ENCODE measurements around the gene CORO2A.

CORO2A gene

GRCh38 chr9:98164912-98165311 lies 27.5 kb downstream of the CORO2A start:
- Histone ChIP-seq H3K36me3 (ENCODE audit: control insufficient read depth, insufficient read depth, low read length, severe bottlenecking) (no peaks in the 10 kb centered on the region), H3K9me3 (ENCODE audit: control insufficient read depth, low read length) (no peaks in the 10 kb centered on the region), H3K4me1 (ENCODE audit: control insufficient read depth, insufficient read depth, low read length) (no peaks in the 10 kb centered on the region), H3K9ac (ENCODE audit: low read length) (no peak overlapping the region), H3K27me3 (replicated peaks; ENCODE audit: control insufficient read depth, insufficient read depth, low read length) (peaks cover 13% of the 10 kb centered on the region), H3K4me3 (ENCODE audit: low read length) (no peak overlapping the region)
- DNase-seq (ENCODE audit: low read depth) = no peak

- no peak overlapping the region for H3K4me3 ChIP-seq (ENCODE audit: low read length)
- H3K36me3 ChIP-seq (ENCODE audit: control insufficient read depth, insufficient read depth, low read length, severe bottlenecking) = no peaks in the 10 kb centered on the region
- no peak for DNase-seq (ENCODE audit: low read depth)
- H3K9ac ChIP-seq (ENCODE audit: low read length) = no peak overlapping the region
- no peaks in the 10 kb centered on the region for H3K4me1 ChIP-seq (ENCODE audit: control insufficient read depth, insufficient read depth, low read length)
- H3K9me3 ChIP-seq (ENCODE audit: control insufficient read depth, low read length) = no peaks in the 10 kb centered on the region
- H3K27me3 ChIP-seq (replicated peaks; ENCODE audit: control insufficient read depth, insufficient read depth, low read length) = peaks cover 13% of the 10 kb centered on the region
These were observed 29.8 kb downstream of the CORO2A start for GRCh38 chr9:98162613-98163012.

- Histone ChIP-seq H3K4me3 (ENCODE audit: low read length) (no peak overlapping the region), H3K4me1 (ENCODE audit: control insufficient read depth, insufficient read depth, low read length) (no peaks in the 10 kb centered on the region), H3K27me3 (replicated peaks; ENCODE audit: control insufficient read depth, insufficient read depth, low read length) (peaks cover 13% of the 10 kb centered on the region), H3K9ac (ENCODE audit: low read length) (no peak overlapping the region), H3K36me3 (ENCODE audit: control insufficient read depth, insufficient read depth, low read length, severe bottlenecking) (no peaks in the 10 kb centered on the region), H3K9me3 (ENCODE audit: control insufficient read depth, low read length) (no peaks in the 10 kb centered on the region)
- DNase-seq (ENCODE audit: low read depth) = no peak
These were observed 30.6 kb downstream of the CORO2A start for GRCh38 chr9:98161851-98162250.

- no peaks in the 10 kb centered on the region for H3K9me3 ChIP-seq (ENCODE audit: control insufficient read depth, low read length)
- no peaks in the 10 kb centered on the region for H3K36me3 ChIP-seq (ENCODE audit: control insufficient read depth, insufficient read depth, low read length, severe bottlenecking)
- no peak overlapping the region for H3K9ac ChIP-seq (ENCODE audit: low read length)
- H3K4me3 ChIP-seq (ENCODE audit: low read length) = no peak overlapping the region
- no peak for DNase-seq (ENCODE audit: low read depth)
- H3K27me3 ChIP-seq (replicated peaks; ENCODE audit: control insufficient read depth, insufficient read depth, low read length) = peaks cover 13% of the 10 kb centered on the region
- H3K4me1 ChIP-seq (ENCODE audit: control insufficient read depth, insufficient read depth, low read length) = no peaks in the 10 kb centered on the region
These were observed 32.6 kb downstream of the CORO2A start for GRCh38 chr9:98159790-98160189.

GRCh38 chr9:98159301-98159700 lies 33.1 kb downstream of the CORO2A start:
- Histone ChIP-seq H3K9ac (ENCODE audit: low read length) (no peak overlapping the region), H3K9me3 (ENCODE audit: control insufficient read depth, low read length) (no peaks in the 10 kb centered on the region), H3K27me3 (replicated peaks; ENCODE audit: control insufficient read depth, insufficient read depth, low read length) (peaks cover 13% of the 10 kb centered on the region), H3K4me3 (ENCODE audit: low read length) (no peak overlapping the region), H3K36me3 (ENCODE audit: control insufficient read depth, insufficient read depth, low read length, severe bottlenecking) (no peaks in the 10 kb centered on the region), H3K4me1 (ENCODE audit: control insufficient read depth, insufficient read depth, low read length) (no peaks in the 10 kb centered on the region)
- no peak for DNase-seq (ENCODE audit: low read depth)

GRCh38 chr9:98158071-98158831 lies 34.2 kb downstream of the CORO2A start:
- Histone ChIP-seq H3K4me1 (ENCODE audit: control insufficient read depth, insufficient read depth, low read length) (no peaks in the 10 kb centered on the region), H3K9ac (ENCODE audit: low read length) (no peak overlapping the region), H3K36me3 (ENCODE audit: control insufficient read depth, insufficient read depth, low read length, severe bottlenecking) (no peaks in the 10 kb centered on the region), H3K9me3 (ENCODE audit: control insufficient read depth, low read length) (no peaks in the 10 kb centered on the region), H3K27me3 (replicated peaks; ENCODE audit: control insufficient read depth, insufficient read depth, low read length) (peaks cover 13% of the 10 kb centered on the region), H3K4me3 (ENCODE audit: low read length) (no peak overlapping the region)
- DNase-seq (ENCODE audit: low read depth) = no peak

GRCh38 chr9:98157372-98157771 lies 35.1 kb downstream of the CORO2A start:
- no peaks in the 10 kb centered on the region for H3K9me3 ChIP-seq (ENCODE audit: control insufficient read depth, low read length)
- no peaks in the 10 kb centered on the region for H3K4me1 ChIP-seq (ENCODE audit: control insufficient read depth, insufficient read depth, low read length)
- no peak for DNase-seq (ENCODE audit: low read depth)
- H3K27me3 ChIP-seq (replicated peaks; ENCODE audit: control insufficient read depth, insufficient read depth, low read length) = peaks cover 8% of the 10 kb centered on the region
- H3K4me3 ChIP-seq (ENCODE audit: low read length) = no peak overlapping the region
- no peaks in the 10 kb centered on the region for H3K36me3 ChIP-seq (ENCODE audit: control insufficient read depth, insufficient read depth, low read length, severe bottlenecking)
- H3K9ac ChIP-seq (ENCODE audit: low read length) = no peak overlapping the region

GRCh38 chr9:98154678-98155077 lies 37.8 kb downstream of the CORO2A start:
- no peaks in the 10 kb centered on the region for H3K4me1 ChIP-seq (ENCODE audit: control insufficient read depth, insufficient read depth, low read length)
- no peak overlapping the region for H3K4me3 ChIP-seq (ENCODE audit: low read length)
- no peaks in the 10 kb centered on the region for H3K36me3 ChIP-seq (ENCODE audit: control insufficient read depth, insufficient read depth, low read length, severe bottlenecking)
- H3K9ac ChIP-seq (ENCODE audit: low read length) = no peak overlapping the region
- H3K27me3 ChIP-seq (replicated peaks; ENCODE audit: control insufficient read depth, insufficient read depth, low read length) = no peaks in the 10 kb centered on the region
- no peaks in the 10 kb centered on the region for H3K9me3 ChIP-seq (ENCODE audit: control insufficient read depth, low read length)
- DNase-seq (ENCODE audit: low read depth) = no peak

- no peak for DNase-seq (ENCODE audit: low read depth)
- peaks cover 2% of the 10 kb centered on the region for H3K27me3 ChIP-seq (replicated peaks; ENCODE audit: control insufficient read depth, insufficient read depth, low read length)
- H3K9me3 ChIP-seq (ENCODE audit: control insufficient read depth, low read length) = no peaks in the 10 kb centered on the region
- no peaks in the 10 kb centered on the region for H3K36me3 ChIP-seq (ENCODE audit: control insufficient read depth, insufficient read depth, low read length, severe bottlenecking)
- no peak overlapping the region for H3K9ac ChIP-seq (ENCODE audit: low read length)
- no peaks in the 10 kb centered on the region for H3K4me1 ChIP-seq (ENCODE audit: control insufficient read depth, insufficient read depth, low read length)
- H3K4me3 ChIP-seq (ENCODE audit: low read length) = no peak overlapping the region
These were observed 39.9 kb downstream of the CORO2A start for GRCh38 chr9:98152526-98152925.

- Histone ChIP-seq H3K9ac (ENCODE audit: low read length) (no peak overlapping the region), H3K4me3 (ENCODE audit: low read length) (no peak overlapping the region), H3K36me3 (ENCODE audit: control insufficient read depth, insufficient read depth, low read length, severe bottlenecking) (no peaks in the 10 kb centered on the region), H3K9me3 (ENCODE audit: control insufficient read depth, low read length) (no peaks in the 10 kb centered on the region), H3K27me3 (replicated peaks; ENCODE audit: control insufficient read depth, insufficient read depth, low read length) (peaks cover 2% of the 10 kb centered on the region), H3K4me1 (ENCODE audit: control insufficient read depth, insufficient read depth, low read length) (peaks cover 9% of the 10 kb centered on the region)
- DNase-seq (ENCODE audit: low read depth) = no peak
These were observed 41.7 kb downstream of the CORO2A start for GRCh38 chr9:98150721-98151120.

GRCh38 chr9:98150164-98150563 lies 42.3 kb downstream of the CORO2A start:
- DNase-seq (ENCODE audit: low read depth) = no peak
- Histone ChIP-seq H3K36me3 (ENCODE audit: control insufficient read depth, insufficient read depth, low read length, severe bottlenecking) (no peaks in the 10 kb centered on the region), H3K27me3 (replicated peaks; ENCODE audit: control insufficient read depth, insufficient read depth, low read length) (peaks cover 4% of the 10 kb centered on the region), H3K4me1 (ENCODE audit: control insufficient read depth, insufficient read depth, low read length) (peaks cover 13% of the 10 kb centered on the region), H3K9me3 (ENCODE audit: control insufficient read depth, low read length) (no peaks in the 10 kb centered on the region), H3K4me3 (ENCODE audit: low read length) (no peak overlapping the region), H3K9ac (ENCODE audit: low read length) (no peak overlapping the region)

- Histone ChIP-seq H3K9me3 (ENCODE audit: control insufficient read depth, low read length) (no peaks in the 10 kb centered on the region), H3K27me3 (replicated peaks; ENCODE audit: control insufficient read depth, insufficient read depth, low read length) (peaks cover 5% of the 10 kb centered on the region), H3K9ac (ENCODE audit: low read length) (no peak overlapping the region), H3K4me3 (ENCODE audit: low read length) (no peak overlapping the region), H3K36me3 (ENCODE audit: control insufficient read depth, insufficient read depth, low read length, severe bottlenecking) (no peaks in the 10 kb centered on the region), H3K4me1 (ENCODE audit: control insufficient read depth, insufficient read depth, low read length) (peaks cover 13% of the 10 kb centered on the region)
- no peak for DNase-seq (ENCODE audit: low read depth)
These were observed 43.0 kb downstream of the CORO2A start for GRCh38 chr9:98149422-98149821.

Data from adipocyte (in vitro differentiated cells).